PC-9 (cell line): ENCODE measurements around the gene LRRC8C.

ENCODE experiments used
- EZH2 ChIP-seq: fragments of 200-600 bp; sonication (generic); IDR thresholded peaks from 2 replicates; pipeline ENCODE4 v1.8.0; 2017; ENCODE audit warnings: antibody characterized with exemption, low read depth
- TF ChIP-seq, protein P1 (sequence below): fragments of 200-600 bp; sonication (generic); conservative IDR thresholded peaks from 2 replicates; pipeline ENCODE4 v1.6.1; 2017; ENCODE audit warnings: mixed run types, antibody characterized with exemption, mild to moderate bottlenecking, moderate library complexity

DNA sequence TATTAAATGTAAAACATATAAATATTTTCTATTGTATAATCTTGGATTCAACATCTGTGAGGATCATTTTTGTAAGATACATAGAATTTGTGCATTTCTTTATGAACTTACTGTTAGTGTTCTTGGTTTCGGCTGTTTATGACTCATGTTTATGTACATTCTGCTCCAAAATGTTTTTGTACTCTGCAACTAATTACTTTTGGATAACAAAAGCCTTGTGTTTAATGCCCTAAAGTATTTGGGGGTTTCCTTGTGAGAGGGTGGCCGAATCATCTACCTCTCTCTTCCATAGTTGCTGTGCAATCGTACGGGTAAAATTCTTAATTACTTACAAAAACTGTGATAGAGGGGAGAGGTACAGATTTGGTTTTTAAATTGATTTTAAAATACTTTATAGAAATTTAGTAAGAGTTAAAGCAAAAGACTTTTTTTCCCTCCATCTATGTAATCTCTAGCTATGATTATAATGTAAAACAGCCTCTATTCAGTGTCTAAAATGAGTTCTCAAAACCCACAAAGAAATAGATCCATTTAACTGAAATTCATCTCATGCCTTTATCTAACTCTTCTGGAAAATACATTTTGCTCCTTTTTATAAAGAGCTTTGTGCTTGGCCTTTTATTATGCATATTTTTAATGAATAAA is 38.7 kb upstream of the LRRC8C start:
- TF ChIP-seq, protein P1, sequence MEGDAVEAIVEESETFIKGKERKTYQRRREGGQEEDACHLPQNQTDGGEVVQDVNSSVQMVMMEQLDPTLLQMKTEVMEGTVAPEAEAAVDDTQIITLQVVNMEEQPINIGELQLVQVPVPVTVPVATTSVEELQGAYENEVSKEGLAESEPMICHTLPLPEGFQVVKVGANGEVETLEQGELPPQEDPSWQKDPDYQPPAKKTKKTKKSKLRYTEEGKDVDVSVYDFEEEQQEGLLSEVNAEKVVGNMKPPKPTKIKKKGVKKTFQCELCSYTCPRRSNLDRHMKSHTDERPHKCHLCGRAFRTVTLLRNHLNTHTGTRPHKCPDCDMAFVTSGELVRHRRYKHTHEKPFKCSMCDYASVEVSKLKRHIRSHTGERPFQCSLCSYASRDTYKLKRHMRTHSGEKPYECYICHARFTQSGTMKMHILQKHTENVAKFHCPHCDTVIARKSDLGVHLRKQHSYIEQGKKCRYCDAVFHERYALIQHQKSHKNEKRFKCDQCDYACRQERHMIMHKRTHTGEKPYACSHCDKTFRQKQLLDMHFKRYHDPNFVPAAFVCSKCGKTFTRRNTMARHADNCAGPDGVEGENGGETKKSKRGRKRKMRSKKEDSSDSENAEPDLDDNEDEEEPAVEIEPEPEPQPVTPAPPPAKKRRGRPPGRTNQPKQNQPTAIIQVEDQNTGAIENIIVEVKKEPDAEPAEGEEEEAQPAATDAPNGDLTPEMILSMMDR = no peak
- no peak for TF ChIP-seq EZH2
